SIG-M5 treated with dmso at 0.1 percent for 504 hours (cell line): ENCODE results near the gene TXNL1.
"Not testable (repeated sequence)": the region's sequence is repeated elsewhere in the genome, so short reads cannot be mapped to it uniquely, and the experiment has no call there.

Experiments used
- DNase-seq: peaks from one replicate; lab custom pipeline; 2025; ENCODE audit not compliant: unreplicated experiment; lab: John Stamatoyannopoulos, UW

TXNL1 gene

DNA sequence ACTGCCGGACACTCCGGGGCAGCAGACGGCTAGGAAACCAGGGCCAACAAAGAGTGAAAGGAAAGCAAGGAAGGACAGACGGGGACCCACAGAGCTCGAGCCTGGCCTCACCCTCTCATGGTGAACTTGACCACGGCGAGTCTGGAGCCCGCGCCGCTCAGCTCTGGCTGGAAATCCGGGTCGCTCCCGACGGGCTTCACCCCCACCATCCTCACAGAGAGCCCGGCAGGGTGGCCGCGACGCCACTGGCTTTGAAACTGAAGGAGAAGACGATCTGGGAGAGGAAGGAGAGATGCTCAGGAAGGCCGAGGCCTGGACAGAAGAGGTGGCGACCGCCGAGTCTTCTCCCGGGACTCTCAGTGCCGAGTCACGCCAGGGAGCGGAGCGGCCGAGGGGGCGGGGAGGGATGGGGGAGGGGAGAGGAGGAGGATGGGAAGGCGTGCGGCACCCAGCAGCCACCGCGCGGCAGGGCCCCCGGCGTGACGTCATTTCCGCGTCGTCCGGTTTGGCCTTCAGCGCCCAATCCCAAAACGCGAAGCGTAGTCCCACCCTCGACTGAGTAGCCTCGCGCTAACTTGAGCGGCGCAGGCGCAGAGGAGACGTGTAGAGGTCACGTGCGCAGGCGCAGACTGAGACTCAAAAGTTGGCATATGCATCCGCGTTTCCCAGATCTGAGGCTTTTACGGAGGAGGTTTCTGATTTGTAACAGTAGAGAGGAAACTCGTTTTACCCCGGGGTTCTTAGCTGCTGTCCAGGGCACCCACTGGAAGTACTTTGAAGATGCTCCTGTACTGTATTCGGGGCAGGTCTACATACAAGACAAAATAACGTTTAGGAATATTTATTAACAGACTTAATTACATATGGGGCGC is at the start of gene TXNL1:
TXNL1 (minus strand) TSS at position 361 of the 872 bp plus-strand sequence; CDS start at position 209, 152 bp downstream.
- DNase-seq = peak; percentile 94

DNA sequence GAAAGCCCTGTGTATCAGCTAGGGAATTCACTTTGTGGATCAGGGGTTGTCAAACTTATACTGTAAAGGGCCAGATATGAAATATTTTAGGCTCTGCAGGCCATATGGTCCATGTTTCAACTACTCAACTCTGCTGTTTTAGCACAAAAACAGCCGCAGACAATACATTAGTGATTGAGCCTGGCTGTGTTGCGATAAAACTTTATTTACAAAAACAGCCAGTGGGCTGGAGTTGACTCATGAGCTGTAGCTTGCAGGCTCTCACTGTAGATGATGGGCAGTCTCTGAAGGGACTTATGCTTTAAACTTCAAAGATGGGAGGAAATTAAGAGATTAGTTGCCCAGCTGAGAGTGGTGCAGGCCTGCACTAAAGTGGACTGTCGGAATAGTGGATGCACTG is 45.9 kb upstream of the TXNL1 start:
- no peak for DNase-seq

DNA sequence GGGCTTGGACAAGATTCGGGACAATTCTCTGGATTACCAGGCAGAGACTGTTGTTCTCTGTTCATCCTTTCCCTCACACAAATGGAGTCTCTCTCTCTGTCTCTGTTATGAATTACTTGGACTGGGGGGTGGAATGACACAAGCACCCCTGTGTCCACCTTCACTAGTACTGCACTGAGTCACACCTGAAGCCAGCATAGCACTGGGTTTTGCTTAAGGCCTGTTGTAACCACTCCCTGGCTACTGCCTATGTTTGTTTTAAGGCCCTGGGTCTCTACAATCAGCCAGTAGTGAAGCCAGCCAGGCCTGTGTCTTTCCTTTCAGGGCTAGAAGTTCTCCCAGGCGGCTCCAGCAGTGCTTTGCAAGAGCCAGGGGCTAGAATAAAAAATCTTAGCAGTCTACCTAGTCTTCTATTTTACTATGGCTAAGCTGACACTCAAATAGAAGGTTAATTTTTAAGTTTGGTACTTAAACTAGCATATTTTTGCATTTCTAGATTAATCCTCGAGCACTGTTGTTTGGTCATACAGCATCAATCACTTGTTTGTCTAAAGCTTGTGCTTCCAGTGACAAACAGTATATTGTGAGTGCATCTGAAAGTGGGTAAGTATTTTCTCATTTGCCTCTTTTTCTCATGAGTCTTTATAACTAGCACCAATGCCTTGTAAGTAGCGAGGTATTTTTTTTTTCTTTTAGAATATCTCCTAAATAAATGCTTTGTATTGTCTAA is 40.6 kb upstream of the TXNL1 start:
- no peak for DNase-seq

DNA sequence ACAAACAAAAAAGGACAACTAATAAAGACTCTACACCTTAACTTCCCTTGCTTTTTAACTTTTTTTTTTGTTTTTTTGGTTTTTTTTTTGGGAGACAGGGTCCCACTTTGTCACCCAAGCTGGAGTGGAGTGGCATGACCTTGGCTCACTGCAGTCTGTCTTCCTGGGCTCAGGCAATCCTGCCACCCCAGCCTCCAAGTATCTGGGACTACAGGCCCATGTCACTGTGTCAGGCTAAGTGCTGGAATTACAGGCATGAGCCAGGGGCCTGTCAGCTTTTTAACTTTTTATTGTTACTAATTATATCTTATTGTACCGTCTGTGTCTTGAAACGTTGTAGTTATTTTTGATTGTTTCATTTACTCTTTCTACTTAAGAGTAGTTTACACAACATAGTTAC is 38.2 kb upstream of the TXNL1 start:
- no peak for DNase-seq

DNA sequence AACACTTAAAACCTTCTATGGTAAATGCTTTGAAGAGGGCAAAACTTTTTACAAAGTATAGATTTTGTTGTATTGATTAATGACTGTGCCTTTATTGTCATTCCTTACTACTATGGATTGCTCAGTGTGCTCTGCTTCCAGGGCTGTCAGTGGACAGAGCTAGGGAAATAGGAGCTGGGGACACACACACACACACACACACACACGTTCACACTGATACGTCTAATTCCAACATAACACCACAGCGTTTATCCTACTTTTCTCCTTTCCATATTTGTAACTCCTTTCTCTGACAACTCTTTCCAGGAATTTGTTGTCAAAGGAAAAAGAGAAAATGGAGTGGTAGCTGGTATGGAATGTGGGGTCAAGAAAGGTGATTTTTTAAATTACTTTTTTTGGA is 34.6 kb upstream of the TXNL1 start:
- DNase-seq = no peak

DNA sequence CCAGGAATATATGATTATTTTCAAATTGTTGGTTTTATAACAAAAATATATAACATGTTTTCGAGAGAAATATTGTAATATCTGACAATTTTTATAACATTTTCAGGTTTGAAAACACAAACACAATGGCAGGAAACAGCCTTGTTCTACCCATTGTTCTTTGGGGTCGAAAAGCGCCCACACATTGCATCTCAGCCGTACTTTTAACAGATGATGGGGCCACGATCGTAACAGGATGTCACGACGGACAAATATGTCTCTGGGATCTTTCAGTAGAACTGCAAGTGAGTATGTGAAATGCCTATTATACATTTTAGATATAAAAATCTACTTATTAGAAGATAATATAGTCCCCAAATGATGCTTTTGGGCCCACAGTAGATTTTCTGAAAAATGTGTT is 34.0 kb upstream of the TXNL1 start:
- no peak for DNase-seq

DNA sequence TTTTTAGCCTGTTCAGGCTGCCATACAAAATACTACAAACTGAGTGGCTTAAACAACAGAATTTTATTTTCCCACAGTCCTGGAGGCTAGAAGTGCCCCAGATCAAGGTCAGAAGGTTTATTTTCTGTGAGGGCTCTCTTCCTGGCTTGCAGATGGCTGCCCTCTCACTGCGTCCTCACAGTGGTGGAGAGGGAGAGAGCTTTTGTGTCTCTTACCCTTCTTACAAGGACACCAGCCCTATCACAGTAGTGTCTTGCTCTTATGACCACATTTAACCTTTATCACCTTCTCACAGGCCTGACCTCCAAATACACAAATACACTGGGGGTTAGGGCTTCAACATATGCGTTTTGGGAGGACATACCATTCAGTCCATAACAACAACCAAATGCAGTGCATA is 24.5 kb upstream of the TXNL1 start:
- no peak for DNase-seq

DNA sequence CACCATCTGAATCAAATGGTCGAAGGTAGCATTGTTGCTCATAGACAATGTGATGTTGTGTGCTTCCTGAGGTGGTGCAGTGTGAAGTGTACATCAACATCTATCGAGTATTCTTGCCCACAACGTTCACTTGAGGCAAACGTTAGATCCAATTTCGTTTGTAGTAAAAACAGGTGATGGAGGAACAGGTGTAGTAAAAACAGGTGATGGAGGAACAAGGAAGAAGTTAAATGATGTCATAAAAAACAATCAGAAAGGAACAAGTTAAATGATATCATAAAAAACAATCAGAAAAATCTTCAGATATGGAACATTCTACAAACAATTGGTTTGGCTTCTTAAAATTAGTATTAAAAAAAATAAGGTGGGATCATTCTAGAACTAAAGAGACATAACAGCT is 24.1 kb upstream of the TXNL1 start:
- no peak for DNase-seq

DNA sequence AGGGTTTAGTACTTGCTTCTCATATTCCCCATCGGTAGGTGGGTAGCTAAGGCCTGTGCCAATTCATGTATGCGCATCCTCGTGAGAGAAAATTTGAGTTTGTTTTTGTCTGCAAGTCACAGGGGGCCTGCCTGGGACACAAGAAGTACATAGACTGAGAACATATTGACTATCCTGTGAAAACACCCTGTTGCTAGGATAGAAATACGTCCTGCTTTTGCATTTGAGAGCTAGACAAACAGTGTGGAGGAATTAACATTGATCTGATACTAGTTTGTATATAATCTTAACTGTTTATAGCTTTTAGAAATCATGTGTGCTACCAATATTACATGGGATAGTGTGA is 23.6 kb upstream of the TXNL1 start:
- DNase-seq = no peak

DNA sequence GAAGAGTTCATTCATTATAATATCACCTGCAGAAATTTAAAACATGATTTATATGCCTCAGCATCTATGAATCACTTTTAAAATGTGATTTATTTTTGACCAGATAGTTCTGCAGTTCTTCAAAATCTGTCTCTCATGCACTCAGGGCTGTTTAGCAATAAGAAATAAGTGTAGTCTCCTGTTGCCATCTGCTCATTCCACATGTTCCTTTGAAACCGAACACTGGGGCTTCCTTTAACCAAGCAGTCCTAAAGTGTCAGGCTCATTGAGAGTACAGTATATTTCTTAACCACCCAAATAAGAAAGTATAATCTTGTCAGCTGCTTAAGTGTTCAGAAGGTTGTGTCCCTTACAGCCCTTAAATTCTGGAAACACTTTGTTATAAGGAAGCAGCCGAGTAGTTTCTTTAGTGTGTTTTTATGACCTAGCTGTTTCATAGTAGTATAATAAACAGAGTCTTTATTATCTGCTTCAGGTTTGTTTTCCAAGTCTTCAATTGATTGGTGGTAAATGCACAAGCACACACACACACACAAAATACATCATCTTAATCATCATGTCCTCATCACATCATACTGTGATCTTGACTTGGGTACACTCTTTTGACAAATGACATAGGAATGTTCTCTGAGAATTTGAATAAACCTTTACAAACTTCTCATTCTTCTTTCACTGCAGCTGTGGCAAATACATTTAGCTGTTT is 23.1 kb upstream of the TXNL1 start:
- DNase-seq = no peak

DNA sequence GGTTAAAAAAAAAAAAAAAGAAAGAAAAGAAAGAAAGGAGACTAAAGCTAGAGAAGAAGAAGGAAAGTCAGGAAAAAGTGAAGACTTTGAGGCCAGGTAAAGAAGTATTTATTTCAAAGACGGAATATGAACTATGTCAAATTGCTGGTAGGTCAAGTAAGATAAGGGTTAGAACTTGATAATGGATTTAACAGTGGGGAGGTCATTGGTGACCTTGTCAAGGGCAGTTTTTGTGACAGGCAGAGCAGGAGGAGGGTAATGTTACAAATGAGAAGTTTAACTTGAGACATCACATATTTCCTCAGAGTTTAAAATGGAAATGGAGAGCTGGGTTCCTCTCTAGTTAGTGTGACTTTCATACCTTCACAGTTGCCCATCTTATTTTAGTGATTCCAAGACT is 22.3 kb upstream of the TXNL1 start:
- DNase-seq = no peak

DNA sequence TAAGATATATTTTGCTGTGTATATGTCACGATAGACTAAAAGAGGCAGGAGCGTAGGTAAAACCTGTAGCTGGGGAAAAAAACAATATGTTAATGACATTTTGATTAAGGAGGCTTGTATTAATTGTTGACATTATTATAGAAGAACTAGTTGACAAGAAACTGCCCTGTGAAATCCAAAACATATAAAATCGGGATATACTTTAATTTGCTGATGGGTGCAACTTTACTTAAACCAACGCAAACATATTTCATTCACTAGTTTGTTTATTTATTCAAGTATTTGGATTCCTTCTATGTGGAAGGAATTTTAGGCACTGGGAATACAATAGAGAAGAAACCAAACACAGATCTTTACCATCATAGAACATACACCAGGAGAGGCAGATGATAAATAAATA is 20.7 kb upstream of the TXNL1 start:
- no peak for DNase-seq

DNA sequence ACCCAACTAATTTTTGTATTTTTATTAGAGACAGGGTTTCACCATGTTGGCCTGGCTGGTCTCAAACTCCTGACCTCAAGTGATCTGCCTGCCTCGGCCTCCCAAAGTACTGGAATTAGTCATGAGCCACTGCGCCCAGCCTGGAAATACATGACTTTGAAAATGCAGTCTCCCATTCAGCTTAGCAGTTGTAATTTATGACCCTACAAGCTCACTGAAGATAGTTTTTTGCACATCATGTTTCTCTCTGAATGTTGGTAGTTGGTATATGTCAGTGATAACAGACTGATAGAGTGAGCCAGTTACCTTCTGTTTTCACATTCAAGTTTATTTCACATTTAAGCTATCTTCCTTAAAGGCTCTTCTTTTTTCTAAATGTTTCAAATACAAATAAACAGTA is 19.9 kb upstream of the TXNL1 start:
- DNase-seq = no peak

DNA sequence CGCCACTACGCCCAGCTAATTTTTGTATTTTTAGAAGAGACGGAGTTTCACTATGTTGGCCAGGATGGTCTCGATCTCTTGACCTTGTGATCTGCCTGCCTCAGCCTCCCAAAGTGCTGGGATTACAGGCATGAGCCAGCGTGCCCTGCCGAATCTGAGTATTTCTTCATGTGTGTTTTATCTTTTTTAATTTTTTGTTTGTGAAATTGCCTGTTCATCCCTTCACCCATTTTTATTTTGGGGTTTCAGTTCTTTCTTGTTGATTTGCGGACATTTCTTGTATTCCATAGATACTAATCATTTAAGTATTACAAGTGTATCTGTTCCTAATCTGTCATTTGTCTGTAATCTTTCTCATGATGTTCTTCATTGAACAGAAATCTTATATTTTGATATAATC is 15.9 kb upstream of the TXNL1 start:
- DNase-seq = not testable (repeated sequence)

DNA sequence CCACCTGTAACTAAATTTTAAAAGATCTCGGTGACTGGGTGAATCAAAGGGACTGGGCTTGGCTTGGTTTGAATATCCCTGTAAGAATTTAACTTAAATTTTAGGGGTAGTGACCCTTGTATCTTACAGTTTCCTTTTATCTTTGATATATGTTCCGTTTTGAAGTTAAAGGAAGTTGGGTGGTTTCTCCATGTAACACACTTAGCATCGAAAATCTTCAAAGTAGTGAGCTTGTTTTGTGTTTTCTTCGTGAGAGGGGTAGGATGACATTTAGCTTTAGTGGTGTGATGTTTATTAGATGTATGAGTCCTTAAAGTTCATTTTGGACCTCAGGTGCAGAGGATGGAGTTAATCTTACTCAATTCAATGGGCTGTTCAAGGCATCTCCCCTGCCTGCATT is 14.4 kb upstream of the TXNL1 start:
- peak; percentile 34 for DNase-seq

DNA sequence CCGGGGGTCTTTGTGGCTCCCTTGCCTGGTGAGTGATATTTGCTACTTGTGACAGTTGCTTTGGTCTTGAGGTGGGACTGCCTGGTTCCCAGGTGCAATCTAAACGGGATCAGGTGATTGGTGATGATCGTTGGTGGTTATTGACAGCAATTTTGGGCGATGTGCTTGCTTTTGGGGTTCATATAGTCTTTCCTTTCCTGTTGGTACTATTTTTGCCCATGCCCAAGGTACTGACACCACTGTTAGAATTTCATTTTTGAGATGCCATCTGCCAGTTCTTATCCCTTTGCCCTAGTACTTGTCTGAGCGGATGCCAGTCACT is 13.3 kb upstream of the TXNL1 start:
- DNase-seq = no peak

DNA sequence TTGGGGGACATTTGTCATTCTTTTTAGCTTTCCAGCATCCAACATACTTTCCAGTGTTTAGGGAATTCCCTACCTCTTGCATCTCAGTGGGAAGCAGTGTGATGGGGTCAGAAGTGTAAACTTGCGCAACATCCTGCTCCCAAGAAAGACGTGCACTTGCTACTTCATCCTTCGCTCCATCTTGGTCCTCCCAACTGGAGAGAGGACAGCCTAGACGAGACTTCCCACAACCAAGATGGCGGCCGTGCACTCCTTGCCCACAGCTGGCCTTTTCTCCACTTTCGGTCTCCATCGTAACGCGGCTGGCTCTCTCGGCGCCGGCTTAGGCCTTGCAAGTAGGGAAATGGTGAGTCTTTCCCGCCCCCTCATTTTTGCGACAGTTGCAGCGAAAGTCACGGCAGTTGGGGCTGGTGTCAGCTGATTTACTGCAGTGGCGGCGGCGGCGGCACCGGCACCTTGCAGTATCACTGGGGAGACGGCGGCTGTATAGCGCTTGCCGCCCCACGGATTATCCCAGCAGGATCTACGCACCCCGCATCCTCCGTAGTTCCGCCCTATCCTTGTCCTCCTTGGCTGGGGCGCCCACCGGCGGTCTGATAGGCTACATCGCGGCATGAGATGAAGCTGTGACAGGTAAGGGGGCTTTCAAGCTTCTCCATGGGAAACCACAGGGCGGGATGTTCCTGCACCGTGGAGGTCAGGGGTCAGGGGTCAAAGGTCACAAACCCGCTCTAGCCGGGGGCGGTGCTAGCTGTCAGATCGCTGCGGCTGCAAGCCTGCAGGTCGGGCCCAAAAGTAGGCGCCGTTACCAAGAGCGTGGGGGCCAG is 12.8 kb upstream of the TXNL1 start, which contains the start of gene WDR7:
WDR7 (plus strand) TSS at position 416 of the 827 bp plus-strand sequence. CDS start 21,157 bp downstream, outside the sequence.
- DNase-seq = peak; percentile 95

DNA sequence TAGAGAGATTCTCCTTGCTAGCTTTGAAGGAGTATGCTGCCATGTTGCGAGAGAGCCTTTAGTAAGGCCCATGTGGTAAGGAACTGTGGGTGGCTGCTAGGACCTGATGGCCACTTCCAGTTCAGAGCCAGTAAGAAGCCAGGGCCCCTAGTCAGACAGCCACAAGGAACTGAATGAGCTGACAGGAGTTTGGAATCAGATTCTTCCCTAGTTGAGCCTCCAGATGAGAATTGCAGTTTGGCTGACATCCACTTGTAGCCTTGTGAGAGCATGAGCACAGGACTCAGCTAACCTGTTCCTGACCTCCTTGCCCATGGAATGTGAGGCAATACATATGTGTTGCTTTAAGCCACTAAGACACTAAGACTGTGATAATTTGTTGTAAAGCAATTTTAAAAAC is 11.6 kb upstream of the TXNL1 start:
- DNase-seq = no peak

DNA sequence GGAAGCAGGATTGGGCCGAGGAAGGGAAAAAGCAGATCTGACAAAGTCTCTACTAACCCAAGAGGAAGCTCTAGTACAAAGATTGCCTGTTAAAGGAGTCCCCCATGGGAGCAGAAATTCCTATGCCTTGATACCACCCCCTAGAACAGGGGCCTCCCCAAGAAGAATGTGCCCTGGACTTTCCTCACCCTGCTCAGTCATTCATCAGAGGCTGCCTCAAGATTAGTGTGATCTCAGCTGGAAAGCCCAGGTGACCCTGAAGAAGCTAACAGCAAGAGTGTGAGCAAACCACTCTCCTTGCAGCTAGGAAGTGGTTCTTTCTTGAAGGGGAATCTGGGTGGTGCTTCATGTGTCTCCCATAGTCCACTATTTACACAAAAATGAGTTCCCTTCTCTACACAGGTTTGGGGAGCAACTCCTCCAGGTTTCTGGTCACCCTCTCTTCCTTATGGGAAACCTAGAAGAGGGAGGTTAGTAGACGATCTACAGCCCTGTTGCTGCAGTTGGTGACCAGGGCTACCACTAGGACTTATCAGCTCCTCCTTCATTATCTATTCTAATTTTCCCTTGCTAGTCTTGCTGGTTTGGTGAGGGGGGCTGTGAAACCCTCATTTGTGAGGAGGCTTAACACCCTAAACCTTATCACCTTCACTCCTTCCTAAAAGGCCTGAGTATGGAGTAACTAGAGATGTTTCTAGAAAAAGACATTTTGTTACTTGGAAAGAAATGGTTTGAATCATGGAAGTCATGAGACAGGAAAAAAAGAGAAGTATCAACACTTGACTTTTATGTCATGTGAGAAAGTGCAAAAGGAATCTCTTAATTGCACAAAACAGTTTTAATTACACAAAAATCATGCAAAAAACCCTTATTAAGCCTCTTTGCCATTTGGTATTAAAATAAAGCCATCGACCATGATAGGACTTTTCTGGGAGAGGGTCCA is 9.8 kb upstream of the TXNL1 start:
- DNase-seq = no peak

DNA sequence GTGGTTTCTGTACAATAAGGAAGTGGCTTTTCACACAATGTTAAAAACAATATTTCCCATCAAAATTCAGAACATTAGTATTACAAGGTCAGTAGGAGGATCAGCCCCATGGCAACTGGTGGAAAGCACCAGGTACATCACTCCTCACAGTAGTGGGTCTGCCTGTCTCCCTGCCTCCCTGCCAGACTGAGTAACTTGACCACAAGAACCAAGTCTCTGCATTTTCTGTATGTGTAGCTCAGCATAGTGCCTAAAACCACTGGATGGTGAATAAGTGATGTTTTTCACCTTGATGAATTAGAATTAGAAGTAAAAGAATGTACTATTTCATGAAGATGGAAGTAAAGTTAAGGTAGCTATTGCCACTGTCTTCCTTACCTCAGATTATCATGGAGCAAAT is 8.7 kb upstream of the TXNL1 start:
- DNase-seq = no peak
